SU-DHL-6 (cell line): ENCODE measurements around the gene WDR7.

Experiments used
- EZH2phosphoT487 ChIP-seq: fragments of 200-600 bp; sonication (generic), shearing (Covaris generic); conservative IDR thresholded peaks from 2 replicates; pipeline ENCODE4 v1.6.1; 2018; ENCODE audit warnings: mild to moderate bottlenecking, antibody characterized with exemption, low read length, moderate library complexity, mixed read lengths
- TF ChIP-seq, protein P1 (sequence below): fragments of 200-600 bp; sonication (generic); IDR thresholded peaks from one replicate; pipeline ENCODE4 v1.5.1; 2017; ENCODE audit warnings: antibody characterized with exemption, mild to moderate bottlenecking, low read length, moderate library complexity; ENCODE audit not compliant: insufficient read depth, poor library complexity, severe bottlenecking

DNA sequence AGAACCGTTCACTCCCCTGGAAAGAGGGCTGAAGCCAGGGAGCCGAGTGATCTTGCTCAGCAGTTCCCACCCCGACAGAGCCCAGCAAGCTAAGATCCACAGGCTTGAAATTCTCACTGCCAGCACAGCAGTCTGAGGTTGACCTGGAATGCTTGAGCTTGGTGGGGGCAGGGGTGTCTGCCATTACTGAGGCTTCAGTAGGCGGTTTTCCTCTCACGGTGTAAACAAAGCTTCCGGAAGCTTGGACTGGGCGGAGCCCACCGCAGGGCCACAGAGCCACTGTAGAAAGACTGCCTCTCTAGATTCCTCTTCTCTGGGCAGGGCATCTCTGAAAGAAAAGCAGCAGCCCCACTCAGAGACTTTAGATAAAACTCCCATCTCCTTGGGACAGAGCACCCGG lies 180.8 kb downstream of the WDR7 start:
- TF ChIP-seq, protein P1, sequence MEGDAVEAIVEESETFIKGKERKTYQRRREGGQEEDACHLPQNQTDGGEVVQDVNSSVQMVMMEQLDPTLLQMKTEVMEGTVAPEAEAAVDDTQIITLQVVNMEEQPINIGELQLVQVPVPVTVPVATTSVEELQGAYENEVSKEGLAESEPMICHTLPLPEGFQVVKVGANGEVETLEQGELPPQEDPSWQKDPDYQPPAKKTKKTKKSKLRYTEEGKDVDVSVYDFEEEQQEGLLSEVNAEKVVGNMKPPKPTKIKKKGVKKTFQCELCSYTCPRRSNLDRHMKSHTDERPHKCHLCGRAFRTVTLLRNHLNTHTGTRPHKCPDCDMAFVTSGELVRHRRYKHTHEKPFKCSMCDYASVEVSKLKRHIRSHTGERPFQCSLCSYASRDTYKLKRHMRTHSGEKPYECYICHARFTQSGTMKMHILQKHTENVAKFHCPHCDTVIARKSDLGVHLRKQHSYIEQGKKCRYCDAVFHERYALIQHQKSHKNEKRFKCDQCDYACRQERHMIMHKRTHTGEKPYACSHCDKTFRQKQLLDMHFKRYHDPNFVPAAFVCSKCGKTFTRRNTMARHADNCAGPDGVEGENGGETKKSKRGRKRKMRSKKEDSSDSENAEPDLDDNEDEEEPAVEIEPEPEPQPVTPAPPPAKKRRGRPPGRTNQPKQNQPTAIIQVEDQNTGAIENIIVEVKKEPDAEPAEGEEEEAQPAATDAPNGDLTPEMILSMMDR: no peak
- no peak for TF ChIP-seq EZH2phosphoT487
